Type B pancreatic cell (in vitro differentiated cells): ENCODE results near the gene MVB12B. TPM values are rescaled to one million over a fixed set of nuclear protein-coding genes. Genes with fewer than 3 reads are reported as not detected.
"Not testable (repeated sequence)": the region's sequence is repeated elsewhere in the genome, so short reads cannot be mapped to it uniquely, and the experiment has no call there.

Source experiments
- DNase-seq: peaks from one replicate; pipeline ENCODE4 v3.0.0; 2021; ENCODE audit warnings: mixed read lengths; ENCODE audit not compliant: unreplicated experiment; ENCODE audit errors: extremely low spot score
- H3K27ac Mint-ChIP-seq: 2 replicates; pipeline ENCODE4 v1.8.0; 2021; ENCODE audit warnings: mild to moderate bottlenecking, mixed read lengths
- H3K27me3 Mint-ChIP-seq: 2 replicates; pipeline ENCODE4 v1.8.0; 2021; ENCODE audit warnings: mixed read lengths
- H3K36me3 Mint-ChIP-seq: 2 replicates; pipeline ENCODE4 v1.8.0; 2021; ENCODE audit warnings: mixed read lengths
- H3K4me1 Mint-ChIP-seq: one replicate; pipeline ENCODE4 v1.8.0; 2021; ENCODE audit warnings: mixed read lengths; ENCODE audit not compliant: unreplicated experiment
- H3K4me3 Mint-ChIP-seq: 2 replicates; pipeline ENCODE4 v1.8.0; 2021; ENCODE audit warnings: mild to moderate bottlenecking, mixed read lengths
- H3K9me3 Mint-ChIP-seq: 2 replicates; pipeline ENCODE4 v1.8.0; 2021; ENCODE audit warnings: mixed read lengths
- total RNA-seq: library from RNA; stranded (reverse); gene quantifications from 2 replicates; pipeline ENCODE4 v1.2.1, GENCODE V29; 2021; ENCODE audit warnings: low replicate concordance
- TF ChIP-seq, protein P1 (sequence below): fragments of 200-600 bp; sonication (generic); conservative IDR thresholded peaks from 2 replicates; pipeline ENCODE4 v1.5.0; 2021; ENCODE audit warnings: antibody characterized with exemption, mild to moderate bottlenecking

The MVB12B gene
- total RNA-seq, 1 donor from 2014 or later, result 26.1 TPM

DNA sequence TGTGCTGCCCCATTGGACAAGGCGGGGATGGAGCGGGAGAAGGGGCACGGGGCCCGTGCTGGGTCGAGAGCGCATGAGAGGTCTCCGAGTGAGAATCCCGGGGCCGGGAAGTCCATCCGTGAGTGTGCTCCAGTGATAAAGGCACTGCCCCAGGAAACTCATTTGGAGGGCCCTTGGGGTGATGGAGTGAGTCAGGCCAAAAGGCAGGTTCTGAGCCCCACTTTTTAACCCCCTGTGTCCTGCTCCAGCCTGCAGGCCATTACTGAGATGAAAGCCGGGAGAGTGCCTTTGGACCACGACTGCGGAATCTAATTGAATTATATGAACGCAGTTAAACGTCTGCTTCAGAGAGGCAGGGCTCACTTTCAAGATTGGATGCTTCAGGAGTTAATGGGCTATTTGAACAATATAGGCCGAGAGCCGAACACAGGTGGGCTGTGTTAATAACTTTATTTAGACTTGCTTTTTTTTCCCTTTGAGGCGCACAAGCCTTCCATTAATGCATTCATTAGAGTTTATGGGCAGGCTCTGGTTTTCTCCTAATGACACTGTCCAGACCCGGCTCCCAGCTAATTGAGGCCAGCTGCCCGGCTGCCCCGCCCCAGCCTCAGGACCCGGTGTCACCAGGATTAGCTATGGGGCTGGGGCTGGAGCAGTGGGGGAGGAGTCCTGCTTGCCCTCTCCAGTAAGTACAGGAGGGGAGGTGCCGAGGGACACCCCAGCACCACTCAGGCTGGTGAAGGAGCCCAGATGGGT is 208.0 kb downstream of the MVB12B start:
- Mint-ChIP-seq H3K4me1 (peaks cover 22% of the 10 kb centered on the region), H3K36me3 (no peaks in the 10 kb centered on the region), H3K4me3 (peak overlapping the region; percentile 63), H3K9me3 (no peaks in the 10 kb centered on the region), H3K27ac (no peak overlapping the region), H3K27me3 (peaks cover 81% of the 10 kb centered on the region)
- TF ChIP-seq, protein P1, sequence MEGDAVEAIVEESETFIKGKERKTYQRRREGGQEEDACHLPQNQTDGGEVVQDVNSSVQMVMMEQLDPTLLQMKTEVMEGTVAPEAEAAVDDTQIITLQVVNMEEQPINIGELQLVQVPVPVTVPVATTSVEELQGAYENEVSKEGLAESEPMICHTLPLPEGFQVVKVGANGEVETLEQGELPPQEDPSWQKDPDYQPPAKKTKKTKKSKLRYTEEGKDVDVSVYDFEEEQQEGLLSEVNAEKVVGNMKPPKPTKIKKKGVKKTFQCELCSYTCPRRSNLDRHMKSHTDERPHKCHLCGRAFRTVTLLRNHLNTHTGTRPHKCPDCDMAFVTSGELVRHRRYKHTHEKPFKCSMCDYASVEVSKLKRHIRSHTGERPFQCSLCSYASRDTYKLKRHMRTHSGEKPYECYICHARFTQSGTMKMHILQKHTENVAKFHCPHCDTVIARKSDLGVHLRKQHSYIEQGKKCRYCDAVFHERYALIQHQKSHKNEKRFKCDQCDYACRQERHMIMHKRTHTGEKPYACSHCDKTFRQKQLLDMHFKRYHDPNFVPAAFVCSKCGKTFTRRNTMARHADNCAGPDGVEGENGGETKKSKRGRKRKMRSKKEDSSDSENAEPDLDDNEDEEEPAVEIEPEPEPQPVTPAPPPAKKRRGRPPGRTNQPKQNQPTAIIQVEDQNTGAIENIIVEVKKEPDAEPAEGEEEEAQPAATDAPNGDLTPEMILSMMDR, result no peak
- DNase-seq, result no peak

- no peak overlapping the region for H3K4me3 Mint-ChIP-seq
- no peak overlapping the region for H3K27ac Mint-ChIP-seq
- peaks cover 22% of the 10 kb centered on the region for H3K4me1 Mint-ChIP-seq
- TF ChIP-seq, protein P1, result no peak
- no peaks in the 10 kb centered on the region for H3K36me3 Mint-ChIP-seq
- no peaks in the 10 kb centered on the region for H3K9me3 Mint-ChIP-seq
- peaks cover 78% of the 10 kb centered on the region for H3K27me3 Mint-ChIP-seq
- no peak for DNase-seq
Observed at GRCh38 chr9:126536131-126536530, 209.5 kb downstream of the MVB12B start.

DNA sequence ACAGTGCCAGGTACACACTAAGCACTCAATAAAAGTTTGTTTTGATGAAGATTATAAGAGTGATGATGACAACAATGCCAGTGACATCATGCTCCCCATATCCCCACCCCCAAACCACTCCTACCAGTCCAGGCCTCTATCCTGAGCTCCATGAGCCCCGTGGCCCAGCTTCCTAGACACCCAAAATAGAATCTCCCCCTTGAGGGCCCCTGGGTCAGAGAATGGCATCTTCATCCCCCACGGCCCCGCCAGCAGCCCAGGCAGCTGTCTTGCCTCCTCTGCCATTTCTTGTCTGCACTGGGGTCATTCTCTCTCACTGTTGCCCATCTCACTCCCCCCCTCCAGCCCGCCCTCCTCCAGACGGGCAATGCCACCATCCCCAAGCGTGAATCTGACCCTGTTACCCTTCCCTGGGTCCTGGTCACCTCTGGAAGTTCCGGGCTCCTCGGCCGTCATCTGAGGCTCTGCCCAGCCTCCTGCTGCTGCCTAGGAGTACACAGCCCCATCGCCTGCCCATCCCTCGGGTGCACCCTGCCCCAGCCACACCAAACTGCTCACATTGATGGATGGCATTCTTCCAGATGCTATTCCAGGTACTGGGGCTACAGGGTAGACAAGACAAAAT is 210.3 kb downstream of the MVB12B start:
- TF ChIP-seq, protein P1, result no peak
- DNase-seq, result no peak
- Mint-ChIP-seq H3K9me3 (no peaks in the 10 kb centered on the region), H3K27me3 (peaks cover 69% of the 10 kb centered on the region), H3K4me3 (no peak overlapping the region), H3K27ac (no peak overlapping the region), H3K4me1 (peaks cover 20% of the 10 kb centered on the region), H3K36me3 (no peaks in the 10 kb centered on the region)

DNA sequence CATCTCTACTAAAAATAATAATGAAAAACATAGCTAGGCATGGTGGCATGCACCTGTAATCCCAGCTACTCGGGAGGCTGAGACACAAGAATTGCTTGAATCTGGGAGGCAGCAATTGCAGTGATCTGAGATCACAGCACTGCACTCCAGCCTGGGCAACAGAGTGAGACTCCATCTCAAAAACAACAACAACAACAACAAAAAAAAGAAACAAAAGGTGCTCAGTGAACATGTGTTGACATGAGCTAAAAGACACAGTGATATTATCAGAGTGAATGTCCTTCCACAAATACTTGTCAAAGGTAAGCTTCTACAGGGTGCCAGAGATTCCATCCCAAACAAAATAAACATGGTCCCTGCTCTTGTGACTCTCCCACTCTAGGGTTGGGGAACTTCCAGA is 211.9 kb downstream of the MVB12B start:
- Mint-ChIP-seq H3K27ac (no peak overlapping the region), H3K4me1 (peaks cover 13% of the 10 kb centered on the region), H3K27me3 (peaks cover 55% of the 10 kb centered on the region), H3K9me3 (no peaks in the 10 kb centered on the region), H3K36me3 (no peaks in the 10 kb centered on the region), H3K4me3 (no peak overlapping the region)
- TF ChIP-seq, protein P1, result no peak
- DNase-seq, result no peak

GRCh38 chr9:126540398-126540797 is 213.8 kb downstream of the MVB12B start:
- H3K4me1 Mint-ChIP-seq, result not testable (repeated sequence)

GRCh38 chr9:126543490-126543889 is 216.9 kb downstream of the MVB12B start:
- Mint-ChIP-seq H3K4me1 (no peaks in the 10 kb centered on the region), H3K27ac (no peak overlapping the region), H3K27me3 (peaks cover 10% of the 10 kb centered on the region), H3K9me3 (no peaks in the 10 kb centered on the region), H3K4me3 (no peak overlapping the region), H3K36me3 (no peaks in the 10 kb centered on the region)
- DNase-seq, result no peak
- TF ChIP-seq, protein P1, result no peak

More at GRCh38 chr9:126540398-126540797, 213.8 kb downstream of the MVB12B start:
- H3K27ac Mint-ChIP-seq, H3K9me3 Mint-ChIP-seq, H3K4me3 Mint-ChIP-seq, H3K36me3 Mint-ChIP-seq, DNase-seq: not testable (repeated sequence)
- peaks cover 37% of the 10 kb centered on the region for H3K27me3 Mint-ChIP-seq
